GM19372 (cell line): Measurements from ENCODE around the gene CSTF2.

Source experiments
- ATAC-seq: cut with Tn5 transposase; IDR thresholded peaks from one replicate; pipeline ENCODE4 v1.9.1; 2021; ENCODE audit warnings: mild to moderate bottlenecking, low read depth, moderate library complexity; ENCODE audit not compliant: unreplicated experiment

Gene CSTF2

DNA sequence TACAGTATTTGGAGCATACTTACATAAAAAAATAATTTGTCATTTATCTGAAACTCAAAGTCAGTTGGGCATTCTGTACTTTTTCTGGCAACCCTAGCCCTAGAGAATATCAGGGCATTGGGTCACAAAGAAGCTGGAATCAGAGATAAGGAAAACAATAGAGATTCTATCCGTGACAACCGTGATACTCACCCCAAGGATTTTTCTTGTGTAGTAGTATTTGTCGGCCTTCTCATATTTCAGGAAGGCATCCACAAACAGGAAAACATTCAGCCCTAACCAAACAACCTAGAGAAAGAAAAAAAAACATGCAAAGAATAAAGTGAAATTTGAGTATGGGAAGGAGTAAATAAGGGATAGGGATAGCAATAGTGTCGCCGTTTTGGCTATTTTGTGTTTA, 50.3 kb downstream of the CSTF2 start:
- ATAC-seq = no peak

DNA sequence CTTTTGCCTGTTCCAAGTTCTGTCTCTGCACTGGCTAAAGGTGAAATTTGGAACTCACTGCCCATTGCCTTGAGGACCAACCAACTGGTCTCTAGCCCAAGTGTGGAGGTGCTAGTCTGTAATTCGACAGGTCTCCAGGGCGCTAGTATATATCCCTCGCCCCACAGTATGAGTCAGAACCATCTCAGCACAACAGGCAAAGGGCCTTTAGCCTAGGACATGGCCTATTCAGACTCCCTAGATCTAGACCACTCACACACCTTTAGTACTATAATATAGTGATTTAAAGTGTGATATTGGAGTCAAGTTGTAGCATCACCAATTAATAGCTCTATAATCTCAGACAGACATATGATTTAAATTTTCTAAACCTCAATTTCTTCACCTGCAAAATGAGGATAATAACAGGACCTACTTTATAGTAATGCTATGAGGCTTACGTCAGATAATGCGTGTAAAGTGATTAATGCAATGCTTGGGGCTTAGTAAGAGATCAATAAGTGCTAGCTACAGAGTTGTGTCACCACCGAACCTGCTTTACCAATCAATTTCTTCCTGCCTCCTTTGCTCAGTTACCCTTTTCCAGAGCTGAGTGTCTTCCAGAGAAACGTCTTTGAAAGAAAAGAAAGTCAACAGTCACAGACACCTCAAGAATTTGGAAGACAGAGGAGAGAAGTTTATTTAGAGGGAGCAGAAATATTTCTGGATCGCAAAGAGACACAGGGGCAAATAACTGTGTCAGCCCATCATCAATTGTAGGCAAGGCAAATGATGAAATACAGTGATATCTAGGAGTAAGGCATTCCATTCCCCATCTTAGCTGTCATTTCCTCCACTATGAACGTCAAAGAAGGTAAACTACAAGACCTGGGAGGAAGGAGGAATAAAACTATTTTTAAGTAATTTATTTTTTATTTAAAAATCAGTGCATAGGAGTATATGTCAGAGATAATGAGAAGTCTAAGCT, 51.7 kb downstream of the CSTF2 start:
- ATAC-seq = no peak

DNA sequence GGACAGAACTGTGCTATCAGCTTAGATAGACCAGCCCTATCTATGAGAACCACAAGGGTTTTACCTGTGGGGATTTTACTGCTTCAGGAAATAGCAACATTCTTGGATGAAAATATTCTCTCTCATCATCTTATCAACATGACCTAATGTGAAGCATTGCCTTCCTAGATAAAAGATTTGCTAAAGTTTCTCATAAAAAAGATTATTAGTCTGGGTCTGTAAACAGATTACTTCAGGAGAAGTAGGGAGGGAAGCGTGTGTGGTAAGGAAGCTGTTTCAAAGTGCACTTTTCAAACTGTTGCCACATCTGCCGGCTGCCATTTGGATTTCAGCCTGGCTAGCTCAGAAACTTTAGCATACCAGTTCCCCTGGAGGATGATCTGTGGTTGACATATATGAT, 54.1 kb downstream of the CSTF2 start, which contains the start of gene NOX1:
TSS of gene NOX1 (minus strand) at position 35 of the 400 bp plus-strand sequence. CDS start 220 bp downstream, outside the sequence.
- ATAC-seq = no peak

DNA sequence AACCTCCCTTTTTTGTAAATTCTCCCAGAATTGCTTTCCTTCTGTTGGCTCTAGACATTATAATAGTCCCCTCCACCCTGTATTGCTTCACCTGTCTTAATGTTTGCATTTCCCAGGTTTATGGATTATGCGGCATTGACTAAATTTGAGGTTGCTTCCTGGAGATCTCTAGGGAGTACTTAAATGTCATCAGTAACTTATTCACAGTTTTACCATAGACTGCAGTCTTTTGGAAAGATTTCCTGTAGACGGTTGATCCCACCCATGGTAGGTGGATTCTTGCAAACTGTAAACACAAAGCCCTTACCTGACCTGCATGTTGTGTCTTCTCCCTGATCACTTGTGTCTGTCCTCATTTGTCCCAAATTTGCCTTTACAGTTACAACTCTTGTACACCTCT, 60.2 kb downstream of the CSTF2 start:
- no peak for ATAC-seq

DNA sequence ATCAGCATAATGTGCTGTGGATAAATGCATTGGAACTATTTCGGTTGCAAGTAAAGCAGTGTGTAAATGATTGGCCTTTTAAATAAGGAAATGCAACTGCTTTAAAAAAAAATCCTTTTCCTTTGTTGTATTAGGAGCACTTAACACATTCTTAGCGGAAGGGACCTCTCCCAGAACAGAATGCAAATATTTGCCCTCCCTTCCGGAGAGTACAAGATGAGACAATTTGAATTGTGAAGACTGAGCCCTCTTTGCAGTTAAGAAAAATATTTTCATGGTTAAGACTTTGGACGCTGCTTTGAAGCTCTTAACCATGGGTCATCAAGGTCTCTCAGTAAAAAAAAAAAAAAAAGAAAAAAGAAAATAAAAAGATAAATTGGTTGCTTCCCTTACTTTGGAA, 63.5 kb downstream of the CSTF2 start:
- ATAC-seq = no peak
